HG03097 (cell line): Measurements from ENCODE around the gene KCNN3.

Experiments
- ATAC-seq: cut with Tn5 transposase; IDR thresholded peaks from one replicate; pipeline ENCODE4 v1.9.1; 2021; ENCODE audit not compliant: unreplicated experiment, low FRiP score

The KCNN3 gene

DNA sequence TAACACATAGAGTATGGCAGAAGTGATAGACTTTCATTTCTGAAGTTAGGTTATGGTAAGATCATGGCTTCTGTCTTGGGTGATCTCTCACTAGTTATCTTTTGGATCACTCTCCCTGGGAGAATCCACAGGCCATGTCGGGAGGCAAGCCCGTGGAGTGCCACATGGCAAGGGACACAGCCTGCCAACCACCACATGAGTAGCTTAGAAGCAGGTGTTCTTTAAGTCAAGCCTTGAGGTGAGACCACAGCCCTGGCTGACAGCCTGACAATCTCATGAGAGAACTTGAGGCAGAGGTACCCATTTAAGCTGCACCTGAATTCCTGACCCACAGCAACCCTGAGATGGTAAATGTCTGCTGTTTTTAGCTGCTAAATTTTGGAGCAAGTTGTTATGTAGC, 130.4 kb downstream of the KCNN3 start:
- no peak for ATAC-seq

DNA sequence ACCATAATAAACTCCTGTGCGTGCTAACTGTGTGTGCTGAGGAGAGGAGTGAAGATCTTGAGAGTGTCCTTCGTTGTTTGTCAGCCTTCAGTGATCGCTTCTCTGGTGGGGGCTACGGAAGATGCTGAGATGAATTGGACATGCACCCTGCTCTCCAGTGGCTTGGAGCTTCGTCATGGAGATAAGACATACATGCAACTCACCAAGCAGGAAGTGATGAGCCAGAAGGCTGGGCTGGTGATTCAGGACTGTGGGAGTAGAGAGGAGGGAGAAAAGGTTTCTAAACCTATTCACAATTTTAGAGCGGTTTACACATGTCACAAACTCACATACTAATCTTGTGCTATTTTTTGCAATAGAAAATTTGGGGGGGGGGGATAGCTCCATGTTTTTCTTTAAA, 133.2 kb downstream of the KCNN3 start:
- ATAC-seq, result no peak

DNA sequence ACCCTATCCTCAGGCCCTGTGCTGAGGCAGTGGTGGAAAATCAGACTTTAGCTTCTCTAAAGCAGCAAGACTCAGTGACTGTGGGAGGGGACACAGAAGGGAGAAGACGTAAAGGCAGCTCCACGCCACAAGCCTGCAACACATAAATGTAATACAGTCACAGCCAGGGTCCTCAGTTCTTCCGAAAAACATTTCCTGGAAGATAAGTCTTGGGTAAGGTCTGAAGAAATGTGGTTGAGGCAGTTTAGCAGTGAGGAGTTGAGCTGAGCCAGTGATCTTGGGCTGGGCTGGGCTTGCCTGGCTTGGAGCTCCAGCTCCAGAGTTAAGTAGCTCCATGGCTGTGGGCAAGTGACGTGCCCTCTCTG, 134.3 kb downstream of the KCNN3 start:
- ATAC-seq, result no peak

DNA sequence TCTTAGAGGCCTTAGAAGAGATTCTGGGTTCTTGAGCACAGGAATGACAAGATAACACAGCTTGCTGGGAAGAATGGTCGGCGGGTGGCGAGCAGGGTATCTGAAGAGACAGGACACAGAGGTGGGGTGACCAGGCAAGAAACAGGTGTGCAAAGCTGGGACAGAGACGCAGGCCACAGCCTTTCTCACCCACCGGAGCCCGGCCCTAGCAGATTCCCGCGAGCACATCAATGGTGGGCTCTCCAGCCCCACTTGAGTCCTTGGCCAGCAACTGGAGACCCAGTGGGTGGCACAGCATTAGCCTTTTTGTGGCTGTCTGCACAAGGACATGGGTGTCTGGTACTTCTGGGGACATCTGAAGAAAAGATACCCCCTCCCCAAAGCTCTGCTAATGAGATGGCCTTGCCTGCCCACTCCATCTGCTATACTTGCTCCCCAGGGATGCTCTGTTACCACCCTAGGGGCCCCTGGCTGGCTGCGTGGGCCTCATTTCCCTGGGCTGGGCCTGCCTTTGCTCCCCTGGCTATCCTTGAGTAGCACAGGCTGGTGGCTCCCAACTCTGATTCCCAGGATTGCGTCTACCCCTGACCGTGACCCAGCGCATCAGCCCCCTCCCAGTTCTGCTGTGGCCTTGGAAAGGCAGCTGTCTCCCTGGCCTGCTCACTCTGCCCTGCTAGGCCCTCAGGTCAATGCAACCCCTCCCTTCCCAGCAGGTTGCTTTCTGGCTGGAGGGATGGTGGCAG, 134.8 kb downstream of the KCNN3 start:
- ATAC-seq, result no peak

DNA sequence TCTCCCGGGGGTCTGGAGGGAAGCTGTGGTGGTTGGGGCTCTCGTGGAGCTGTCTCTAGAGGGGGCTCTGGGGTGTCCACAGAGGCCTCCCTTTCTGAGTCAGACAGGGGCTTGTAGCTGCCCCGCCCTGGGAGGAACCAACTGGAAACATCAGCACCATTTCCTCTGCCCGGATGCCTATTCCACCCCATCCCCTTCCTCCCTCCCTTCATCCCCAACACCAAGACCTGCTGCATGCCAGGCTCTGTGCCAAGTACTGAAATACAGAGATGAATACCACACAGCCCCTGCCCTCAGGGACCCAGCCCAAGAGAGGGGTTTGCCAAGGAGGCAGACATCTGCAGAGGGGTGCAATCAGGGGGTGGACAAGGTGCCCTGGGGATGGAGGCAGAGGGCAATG, 136.5 kb downstream of the KCNN3 start:
- ATAC-seq, result no peak

DNA sequence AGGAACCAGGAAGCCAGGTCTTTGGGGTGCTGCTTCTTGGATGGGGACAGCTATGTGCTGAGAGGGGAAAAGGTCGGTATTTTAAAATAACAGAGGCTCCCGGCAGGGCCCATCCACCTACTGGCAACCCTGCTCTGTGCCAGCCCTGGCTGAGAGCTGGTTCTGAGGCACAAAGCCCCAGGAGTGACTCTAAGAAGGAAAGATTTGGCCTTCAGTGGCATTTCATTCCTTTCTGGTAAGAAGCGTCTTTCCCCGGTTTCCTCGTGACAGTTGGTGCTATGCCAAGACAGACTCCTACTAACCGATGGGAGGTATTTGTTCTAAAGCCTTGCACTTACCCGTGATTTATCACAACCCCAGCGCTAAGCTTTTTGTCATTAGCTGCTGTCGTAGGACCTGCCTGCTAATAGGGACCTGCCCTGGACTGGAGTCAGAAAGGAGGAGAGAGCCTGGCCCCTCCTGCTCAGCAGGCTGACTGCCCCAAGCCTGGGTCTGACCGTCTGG, 139.0 kb downstream of the KCNN3 start:
- no peak for ATAC-seq

DNA sequence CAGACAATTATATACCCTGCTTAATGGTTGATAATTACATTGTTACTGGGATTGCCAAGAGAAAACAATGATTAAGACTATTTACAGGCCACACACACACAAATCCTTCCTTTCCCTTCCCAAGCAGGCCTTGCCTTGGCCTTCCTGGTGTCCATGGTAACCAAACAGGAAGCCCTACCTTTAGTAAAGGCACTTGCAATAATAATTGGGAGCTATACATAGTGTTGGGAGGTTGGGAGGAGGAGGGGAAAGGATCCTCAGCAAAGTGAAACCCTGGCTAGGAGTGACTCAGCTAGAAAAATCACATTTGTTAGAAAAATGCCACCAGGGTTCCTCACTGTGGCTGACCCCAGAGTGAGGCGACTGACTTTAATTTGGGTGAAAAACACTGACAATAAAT, 139.8 kb downstream of the KCNN3 start:
- no peak for ATAC-seq

DNA sequence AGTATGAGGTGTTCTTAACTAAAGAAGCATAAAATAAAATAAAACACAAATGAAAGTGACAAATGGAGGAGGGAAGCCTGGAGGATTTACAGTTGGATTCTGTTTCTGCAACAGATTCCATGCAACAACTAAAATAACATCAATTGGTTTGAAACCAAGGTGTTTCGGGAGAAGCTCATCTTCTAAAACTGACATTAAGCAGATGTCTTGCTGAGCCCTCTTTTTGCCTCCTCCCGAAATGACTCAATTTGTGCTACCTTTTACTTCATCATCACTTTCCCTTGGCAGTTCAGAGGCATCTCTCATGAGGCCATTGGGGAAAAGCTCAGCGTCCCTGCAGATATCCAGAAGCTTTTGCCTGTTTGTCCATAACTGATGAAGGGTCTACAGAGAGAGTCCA, 140.5 kb downstream of the KCNN3 start:
- no peak for ATAC-seq

DNA sequence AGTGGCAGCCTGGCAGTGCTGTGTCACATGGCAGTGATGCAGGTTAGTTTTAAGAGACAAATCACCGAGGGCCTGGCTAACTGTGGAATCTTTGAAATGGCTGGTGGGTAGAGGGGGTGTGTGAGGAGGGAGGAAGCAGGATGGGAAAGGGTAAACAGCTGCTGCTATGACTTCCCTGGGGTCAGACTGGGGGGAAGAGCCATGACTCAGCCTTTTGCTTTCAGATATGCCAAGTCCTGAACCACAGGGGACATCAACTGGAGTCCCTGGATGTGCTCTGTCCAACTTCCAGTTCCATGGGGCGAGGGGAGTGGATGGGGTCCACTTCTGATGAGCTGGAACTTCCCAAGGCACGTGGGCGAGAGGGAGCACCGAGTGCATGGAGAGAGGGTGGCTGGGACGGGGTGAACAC, 141.0 kb downstream of the KCNN3 start:
- no peak for ATAC-seq

DNA sequence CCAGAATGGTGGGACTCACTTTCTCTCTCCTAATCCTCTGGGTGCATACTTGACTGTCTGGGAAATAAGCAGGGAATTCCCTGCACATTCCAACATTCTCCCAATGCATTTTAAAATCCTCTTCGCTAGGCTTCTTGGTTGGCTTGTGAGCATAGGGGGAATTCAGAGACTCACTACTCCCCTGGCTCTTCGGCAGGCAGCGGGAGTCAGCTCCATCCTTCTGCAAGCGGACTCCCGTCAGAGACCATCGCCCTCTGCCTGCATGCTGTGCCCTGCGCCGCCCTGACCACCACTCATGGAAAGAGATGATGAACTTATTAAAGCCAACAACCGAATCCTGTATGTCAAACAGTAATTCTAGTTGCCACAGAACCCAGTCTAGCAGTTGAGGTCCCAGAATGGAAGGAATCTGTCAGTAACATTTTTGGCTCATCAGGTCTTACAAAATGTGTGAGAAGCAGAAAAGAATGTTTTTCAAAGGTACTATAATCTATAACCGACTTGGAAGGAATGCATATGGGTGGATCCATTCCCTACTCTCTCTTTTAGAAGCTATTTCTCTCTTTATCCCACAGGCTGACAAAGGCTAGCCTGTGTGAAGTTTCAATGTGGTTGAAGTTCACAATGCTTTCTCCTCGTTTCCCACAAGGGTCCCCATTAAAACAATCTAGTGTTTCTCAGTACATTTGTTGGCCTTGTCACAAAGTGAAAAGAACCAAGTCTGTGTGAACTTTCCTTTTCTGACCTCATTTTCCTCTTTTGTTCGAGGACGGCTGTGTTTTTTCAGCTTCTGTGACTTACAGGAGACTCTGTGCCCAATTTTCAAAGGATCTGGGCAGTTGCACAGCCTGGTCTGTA, 143.0 kb downstream of the KCNN3 start:
- ATAC-seq, result no peak

DNA sequence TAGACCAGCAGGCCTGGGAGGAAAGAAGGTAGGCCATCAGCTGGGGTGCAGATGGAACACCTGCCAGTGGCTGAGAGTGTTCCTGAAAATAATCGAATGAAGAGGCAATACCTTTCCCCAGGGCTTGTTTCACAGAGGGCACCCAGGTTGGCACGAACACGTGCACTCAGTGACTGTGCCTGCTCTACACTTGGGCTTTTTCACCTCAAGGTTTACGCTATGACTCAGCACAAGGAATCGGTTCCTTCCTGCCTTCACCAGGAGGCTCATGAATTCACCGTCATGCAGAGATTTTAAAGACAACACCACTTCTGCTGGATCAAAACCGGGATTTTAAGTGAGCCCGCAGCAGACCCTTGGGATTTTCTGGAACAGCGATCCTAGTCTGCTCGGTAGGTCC, 143.6 kb downstream of the KCNN3 start:
- no peak for ATAC-seq

DNA sequence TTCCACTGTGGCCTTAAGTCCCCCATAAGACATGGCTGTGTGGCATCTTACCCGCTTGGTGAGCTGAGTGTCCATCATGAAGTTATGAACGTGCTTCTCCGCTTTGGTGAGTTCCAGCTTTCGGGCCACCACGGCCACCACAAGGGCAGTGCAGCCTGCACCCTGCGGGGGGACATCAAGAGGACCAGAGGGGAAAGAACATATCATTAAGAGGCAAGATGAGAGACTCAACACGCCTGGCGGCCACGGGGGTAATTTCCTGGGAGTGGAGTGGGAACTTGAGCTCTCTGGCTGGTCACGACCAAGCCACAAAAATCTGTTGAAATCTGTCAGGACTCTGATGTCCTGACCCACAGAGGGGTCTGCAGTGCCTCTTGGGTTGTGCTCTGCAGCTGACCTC, 144.2 kb downstream of the KCNN3 start:
- no peak for ATAC-seq

DNA sequence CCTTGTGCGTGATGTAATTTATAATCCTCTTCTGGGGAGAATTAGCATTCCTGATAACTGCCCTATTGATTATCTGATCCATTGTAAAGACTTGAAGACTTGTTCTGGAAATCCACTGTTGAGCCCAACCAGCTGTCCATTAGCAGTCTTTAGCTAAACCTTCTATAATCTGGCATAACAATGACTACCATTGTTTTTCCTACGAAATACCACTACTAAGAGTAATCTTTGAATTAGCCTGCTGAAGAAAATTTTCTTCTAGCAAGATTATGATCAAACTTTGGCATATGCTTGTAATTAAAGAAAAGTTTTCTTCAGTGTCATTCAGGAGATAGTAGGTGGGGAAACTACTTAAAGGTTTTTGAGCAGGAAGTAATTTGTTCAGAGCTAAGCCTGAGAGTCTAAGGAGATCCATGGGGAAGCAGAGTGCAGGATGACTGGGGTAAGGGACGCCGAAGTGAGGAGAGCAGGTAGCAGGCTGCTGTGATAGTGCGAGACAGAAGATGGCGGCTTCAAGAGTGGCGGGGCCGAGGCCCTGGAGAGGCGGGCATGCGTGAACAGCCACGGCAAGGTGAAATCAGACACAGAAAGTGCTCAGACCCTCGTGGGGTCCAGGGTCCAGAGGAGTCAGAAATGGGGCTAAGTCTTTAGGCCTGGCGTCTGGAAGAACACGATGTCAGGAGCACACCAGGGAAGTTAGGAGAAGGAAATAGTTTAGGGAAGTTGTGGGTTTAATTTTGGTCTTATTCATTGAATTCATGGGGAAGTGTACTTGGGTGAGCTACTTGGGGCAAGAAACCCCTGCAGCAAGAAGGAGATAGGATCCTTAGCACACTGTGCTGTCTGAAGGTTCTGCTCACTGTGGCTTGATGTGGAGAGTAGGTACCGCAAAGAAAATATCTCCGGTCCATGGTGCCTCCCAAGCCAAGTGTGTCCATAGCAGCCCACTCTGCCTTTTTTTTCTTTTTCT, 149.5 kb downstream of the KCNN3 start:
- no peak for ATAC-seq

DNA sequence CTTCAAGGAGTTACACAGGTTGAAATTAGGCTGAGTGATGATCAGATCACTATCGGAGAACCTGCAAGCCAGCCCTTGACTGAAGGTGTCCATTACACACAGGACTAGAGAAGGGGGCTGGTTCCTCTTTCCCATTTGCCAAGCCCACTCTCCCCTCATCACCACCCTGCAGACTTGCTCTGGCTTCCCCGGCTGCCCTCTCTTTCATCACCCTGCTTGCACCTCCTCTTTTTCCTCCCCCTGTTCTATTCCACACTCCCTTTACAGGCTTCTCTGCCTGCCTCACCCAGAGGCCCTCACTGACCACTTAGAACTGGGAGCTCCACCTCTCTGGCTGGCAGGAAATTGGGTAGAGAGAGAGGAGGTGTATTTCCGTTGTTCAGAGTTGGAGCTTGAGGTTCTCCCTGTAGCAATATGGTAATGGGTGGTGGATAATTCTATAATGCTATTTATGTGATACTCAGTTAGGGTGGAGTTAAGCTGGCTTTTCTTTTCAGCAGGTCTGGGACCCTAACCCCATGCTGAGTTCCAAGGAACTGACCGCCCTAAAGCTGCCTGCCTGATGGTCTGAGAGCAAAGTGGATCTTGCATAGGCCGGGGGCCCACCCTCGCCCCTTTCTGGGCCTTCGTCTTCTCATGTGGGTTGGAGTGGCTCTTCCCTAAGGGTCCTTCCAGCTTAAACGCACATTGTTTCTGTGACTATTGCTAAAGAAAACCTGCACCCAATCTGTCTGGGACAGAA, 150.3 kb downstream of the KCNN3 start:
- no peak for ATAC-seq

DNA sequence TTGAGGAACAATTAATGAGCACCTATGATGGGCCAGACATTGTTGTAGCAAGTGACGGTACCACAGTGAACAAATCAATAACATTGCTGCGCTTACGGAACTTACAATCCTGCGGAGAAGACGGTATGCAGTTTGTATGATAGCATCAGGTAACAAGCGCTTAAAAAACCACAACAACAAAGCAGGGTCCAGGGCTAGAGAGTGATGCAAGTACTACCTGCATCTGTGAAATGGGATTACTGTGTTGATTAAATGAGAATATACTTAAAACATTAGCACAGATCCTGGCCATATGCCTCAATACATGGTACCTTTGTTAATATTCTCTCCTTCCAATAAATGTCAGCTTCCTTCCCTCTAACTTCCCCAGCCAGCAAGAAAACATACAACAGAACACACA, 151.5 kb downstream of the KCNN3 start:
- no peak for ATAC-seq

DNA sequence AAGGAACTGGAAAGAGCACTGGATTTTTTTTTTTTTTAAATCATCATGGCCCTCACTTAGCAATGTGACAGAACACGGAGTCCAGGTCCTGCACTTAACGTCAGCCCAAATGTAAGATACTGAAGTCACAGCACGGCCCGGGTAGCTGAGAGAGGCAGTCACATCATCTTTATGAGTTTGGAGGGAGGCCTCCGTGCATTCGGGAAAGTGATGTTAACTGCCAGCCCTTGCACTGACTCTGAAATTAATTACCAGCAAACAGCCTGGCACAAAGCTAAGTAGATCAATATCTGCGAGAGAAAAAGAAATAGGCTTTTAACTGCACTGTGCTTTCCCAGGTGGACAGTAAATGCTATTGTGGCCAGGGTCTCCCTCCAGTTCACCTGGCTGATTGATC, 152.6 kb downstream of the KCNN3 start:
- no peak for ATAC-seq

DNA sequence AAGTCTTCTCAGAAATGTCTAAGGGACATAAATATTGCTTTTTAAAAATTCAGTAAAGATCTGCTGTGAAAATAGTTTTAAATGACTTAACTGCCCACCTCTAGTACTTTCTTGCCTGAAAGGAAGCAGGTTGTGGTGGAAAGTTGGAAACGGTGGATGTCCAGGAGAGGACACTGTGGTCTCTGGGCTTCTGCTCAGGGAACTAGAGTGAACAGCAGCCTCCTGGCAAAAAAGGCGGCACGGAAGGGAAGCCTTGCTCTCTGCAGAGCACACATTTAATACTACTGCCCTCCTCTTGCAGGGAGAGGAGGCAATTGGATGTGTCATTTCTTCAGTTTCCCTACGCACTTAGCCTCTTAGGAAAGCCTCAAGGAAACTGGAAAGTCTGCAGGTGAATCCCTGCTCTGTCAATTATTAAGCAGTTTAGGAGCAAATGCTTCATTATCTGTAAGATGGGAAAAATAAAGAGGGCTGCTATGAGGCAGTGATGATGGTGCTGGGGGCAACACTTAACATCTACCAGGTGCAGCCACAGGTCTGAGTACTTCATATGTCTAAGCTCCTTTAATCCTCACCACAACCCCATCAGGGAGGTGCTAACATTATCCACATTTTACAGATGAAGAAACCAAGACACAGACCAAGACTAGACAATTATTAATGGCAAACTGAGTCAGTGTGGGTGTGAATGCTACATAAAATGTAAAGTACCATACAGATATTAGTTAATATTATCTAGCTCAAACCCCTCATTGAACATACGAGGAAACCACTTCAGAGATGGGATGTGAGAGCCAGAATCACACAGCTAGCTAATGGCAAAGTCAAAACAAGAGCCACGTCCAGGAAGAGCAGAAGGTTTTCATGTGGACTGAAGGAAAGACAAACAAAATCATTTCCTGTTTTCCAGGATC, 153.2 kb downstream of the KCNN3 start:
- no peak for ATAC-seq

DNA sequence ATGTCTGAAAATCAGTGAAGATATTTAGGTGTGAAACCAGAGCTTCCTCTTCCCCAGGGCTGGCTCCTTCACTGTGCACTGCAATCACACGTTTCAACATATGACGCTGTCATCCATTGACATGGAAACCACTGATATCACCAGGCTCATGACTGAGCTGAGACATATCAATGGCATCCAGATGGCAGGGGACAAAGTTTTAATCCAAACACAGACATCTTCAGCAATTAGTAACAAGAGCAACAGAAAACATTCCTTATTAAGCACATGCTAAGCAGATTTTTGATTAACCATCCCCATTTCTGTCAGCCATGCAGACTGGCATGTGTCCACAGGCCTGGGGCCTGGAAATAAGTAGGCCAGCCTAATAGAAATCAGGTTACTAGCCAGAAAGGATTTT, 154.1 kb downstream of the KCNN3 start:
- no peak for ATAC-seq

DNA sequence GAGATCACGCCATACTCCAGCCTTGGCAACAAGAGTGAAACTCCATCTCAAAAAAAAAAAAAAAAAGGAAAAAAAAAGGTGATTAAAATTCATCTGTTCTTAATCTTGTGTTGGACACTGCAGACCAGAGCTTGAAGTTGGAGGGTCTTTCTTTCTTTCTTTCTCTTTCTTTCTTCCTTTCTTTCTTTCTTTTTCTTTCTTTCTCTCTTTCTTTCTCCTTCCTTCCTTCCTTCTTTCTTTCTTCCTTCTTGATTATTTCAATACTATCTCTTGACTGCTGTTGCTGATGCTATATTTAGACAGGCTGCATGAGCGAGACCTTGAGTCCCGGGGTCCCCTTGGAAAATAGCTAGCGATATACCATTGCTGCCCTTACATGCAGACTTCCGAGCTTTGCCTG, 154.7 kb downstream of the KCNN3 start:
- ATAC-seq, result no peak
